ENCODE measurements around the gene NTMT1. TPM values are rescaled to one million over a fixed set of nuclear protein-coding genes. Genes with fewer than 3 reads are reported as not detected.

Gene NTMT1
- total and polyA plus RNA-seq, 9 of the 15 experiments (the other 6 are each of a cell fraction or from before 2014, with no cell fraction given), result 42.1 to 116 (median 74.7) TPM

DNA sequence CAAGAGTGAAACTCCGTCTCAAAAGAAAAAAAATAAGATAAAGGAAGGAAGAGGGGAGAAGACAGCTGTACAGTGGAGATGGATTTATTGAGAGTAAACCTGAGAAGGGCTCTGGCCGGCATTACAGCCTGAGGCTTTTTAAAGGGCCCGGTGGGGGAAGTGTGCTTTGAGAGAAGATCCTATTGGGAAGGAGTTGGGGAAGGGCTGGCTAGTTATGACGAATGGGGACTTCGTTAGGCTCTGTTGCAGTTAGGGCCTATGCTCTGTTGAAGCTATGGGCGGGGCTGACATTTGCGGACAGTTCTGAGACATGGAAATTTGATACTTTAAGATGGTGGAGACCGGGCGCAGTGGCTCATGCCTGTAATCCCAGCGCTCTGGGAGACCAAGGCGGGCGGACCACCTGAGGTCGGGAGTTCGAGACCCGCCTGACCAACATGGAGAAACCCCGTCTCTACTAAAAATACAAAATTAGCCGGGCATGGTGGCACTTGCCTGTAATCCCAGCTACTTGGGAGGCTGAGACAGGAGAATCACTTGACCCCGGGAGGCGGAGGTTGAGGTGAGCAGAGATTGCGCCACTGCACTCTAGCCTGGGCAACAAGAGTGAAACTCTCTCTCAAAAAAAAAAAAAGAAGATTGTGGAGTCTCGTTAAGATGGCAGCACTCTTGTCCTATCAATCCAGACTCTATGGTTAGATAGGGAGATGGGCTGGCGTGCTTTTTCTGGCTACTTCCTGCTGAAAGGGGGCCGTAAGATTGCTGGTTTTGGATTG, 38.3 kb upstream of the NTMT1 start (continued):
- TF ChIP-seq FOXM1 (IDR thresholded peaks at IDR 0.05; ENCODE audit: low read depth), result peak; percentile 23; the same call in 1 of the 2 replicates
- TF ChIP-seq FOXM1 (CRISPR knock-in tag; IDR thresholded peaks at IDR 0.05; ENCODE audit: low read depth), result no peak
- TF ChIP-seq SP1 (CRISPR knock-in tag; IDR thresholded peaks at IDR 0.05), result 0 out of 2 replicates have a peak, but pooled peaks have one; percentile 26
- no peak for TF ChIP-seq SNIP1 (IDR thresholded peaks at IDR 0.05; ENCODE audit: low read depth)
- TF ChIP-seq ATF7 (IDR thresholded peaks at IDR 0.05), result peak; percentile 80
- TF ChIP-seq AFF1 (IDR thresholded peaks at IDR 0.05; ENCODE audit: low read depth in 1 of 2, partially characterized antibody in 2 of 2), result peak in 1 of 2 experiments; percentile 61
- no peak for TF ChIP-seq CREB3L1 (IDR thresholded peaks at IDR 0.05; ENCODE audit: borderline replicate concordance, low read depth)
- peak; percentile 82 for TF ChIP-seq GTF2E2 (tag; IDR thresholded peaks at IDR 0.05)
- 0 out of 2 replicates have a peak, but pooled peaks have one; percentile 32 for TF ChIP-seq THAP7 (CRISPR knock-in tag; IDR thresholded peaks at IDR 0.05)
- TF ChIP-seq, protein P1, sequence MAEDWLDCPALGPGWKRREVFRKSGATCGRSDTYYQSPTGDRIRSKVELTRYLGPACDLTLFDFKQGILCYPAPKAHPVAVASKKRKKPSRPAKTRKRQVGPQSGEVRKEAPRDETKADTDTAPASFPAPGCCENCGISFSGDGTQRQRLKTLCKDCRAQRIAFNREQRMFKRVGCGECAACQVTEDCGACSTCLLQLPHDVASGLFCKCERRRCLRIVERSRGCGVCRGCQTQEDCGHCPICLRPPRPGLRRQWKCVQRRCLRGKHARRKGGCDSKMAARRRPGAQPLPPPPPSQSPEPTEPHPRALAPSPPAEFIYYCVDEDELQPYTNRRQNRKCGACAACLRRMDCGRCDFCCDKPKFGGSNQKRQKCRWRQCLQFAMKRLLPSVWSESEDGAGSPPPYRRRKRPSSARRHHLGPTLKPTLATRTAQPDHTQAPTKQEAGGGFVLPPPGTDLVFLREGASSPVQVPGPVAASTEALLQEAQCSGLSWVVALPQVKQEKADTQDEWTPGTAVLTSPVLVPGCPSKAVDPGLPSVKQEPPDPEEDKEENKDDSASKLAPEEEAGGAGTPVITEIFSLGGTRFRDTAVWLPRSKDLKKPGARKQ (CRISPR knock-in tag; IDR thresholded peaks at IDR 0.05), result no peak
- peak; percentile 93 for TF ChIP-seq PTRF (tag; IDR thresholded peaks at IDR 0.05)
- no peak for TF ChIP-seq HDAC3 (IDR thresholded peaks at IDR 0.05; ENCODE audit: borderline replicate concordance, partially characterized antibody)
- no peak for TF ChIP-seq SMAD2 (IDR thresholded peaks at IDR 0.05; ENCODE audit: low read depth, low read length)
- TF ChIP-seq, protein P2, sequence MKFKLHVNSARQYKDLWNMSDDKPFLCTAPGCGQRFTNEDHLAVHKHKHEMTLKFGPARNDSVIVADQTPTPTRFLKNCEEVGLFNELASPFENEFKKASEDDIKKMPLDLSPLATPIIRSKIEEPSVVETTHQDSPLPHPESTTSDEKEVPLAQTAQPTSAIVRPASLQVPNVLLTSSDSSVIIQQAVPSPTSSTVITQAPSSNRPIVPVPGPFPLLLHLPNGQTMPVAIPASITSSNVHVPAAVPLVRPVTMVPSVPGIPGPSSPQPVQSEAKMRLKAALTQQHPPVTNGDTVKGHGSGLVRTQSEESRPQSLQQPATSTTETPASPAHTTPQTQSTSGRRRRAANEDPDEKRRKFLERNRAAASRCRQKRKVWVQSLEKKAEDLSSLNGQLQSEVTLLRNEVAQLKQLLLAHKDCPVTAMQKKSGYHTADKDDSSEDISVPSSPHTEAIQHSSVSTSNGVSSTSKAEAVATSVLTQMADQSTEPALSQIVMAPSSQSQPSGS (CRISPR knock-in tag; IDR thresholded peaks at IDR 0.05), result no peak
- TF ChIP-seq, protein P3, sequence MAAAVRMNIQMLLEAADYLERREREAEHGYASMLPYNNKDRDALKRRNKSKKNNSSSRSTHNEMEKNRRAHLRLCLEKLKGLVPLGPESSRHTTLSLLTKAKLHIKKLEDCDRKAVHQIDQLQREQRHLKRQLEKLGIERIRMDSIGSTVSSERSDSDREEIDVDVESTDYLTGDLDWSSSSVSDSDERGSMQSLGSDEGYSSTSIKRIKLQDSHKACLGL (CRISPR knock-in tag; IDR thresholded peaks at IDR 0.05; ENCODE audit: borderline replicate concordance, poor library complexity, severe bottlenecking), result no peak
- peak; percentile 92 for TF ChIP-seq PYGO2 (tag; IDR thresholded peaks at IDR 0.05)

Data from K562 (cell line).